ENCODE data around the gene GRK2.

DNA sequence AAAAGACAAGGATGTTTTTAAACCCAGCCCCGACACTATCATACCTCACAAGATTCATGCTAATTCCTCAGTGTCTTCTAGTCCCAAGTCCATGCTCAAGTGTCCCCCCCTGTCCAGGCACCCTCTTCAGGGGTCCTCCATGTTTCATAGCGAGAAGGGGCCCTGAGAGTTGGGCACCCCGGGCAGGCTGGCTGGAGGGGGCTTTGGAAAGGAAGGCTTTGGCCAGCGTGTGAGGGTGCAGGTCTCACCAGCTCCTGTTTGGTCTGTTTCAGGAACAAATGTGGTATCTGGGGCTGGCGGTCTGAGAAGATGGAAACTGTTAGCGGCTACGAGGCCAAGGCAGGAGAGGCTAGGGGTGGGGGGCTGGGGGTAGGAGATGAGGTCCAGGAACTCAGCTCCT lies 32.5 kb downstream of the GRK2 start:
- TF ChIP-seq, protein P1, sequence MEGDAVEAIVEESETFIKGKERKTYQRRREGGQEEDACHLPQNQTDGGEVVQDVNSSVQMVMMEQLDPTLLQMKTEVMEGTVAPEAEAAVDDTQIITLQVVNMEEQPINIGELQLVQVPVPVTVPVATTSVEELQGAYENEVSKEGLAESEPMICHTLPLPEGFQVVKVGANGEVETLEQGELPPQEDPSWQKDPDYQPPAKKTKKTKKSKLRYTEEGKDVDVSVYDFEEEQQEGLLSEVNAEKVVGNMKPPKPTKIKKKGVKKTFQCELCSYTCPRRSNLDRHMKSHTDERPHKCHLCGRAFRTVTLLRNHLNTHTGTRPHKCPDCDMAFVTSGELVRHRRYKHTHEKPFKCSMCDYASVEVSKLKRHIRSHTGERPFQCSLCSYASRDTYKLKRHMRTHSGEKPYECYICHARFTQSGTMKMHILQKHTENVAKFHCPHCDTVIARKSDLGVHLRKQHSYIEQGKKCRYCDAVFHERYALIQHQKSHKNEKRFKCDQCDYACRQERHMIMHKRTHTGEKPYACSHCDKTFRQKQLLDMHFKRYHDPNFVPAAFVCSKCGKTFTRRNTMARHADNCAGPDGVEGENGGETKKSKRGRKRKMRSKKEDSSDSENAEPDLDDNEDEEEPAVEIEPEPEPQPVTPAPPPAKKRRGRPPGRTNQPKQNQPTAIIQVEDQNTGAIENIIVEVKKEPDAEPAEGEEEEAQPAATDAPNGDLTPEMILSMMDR (IDR thresholded peaks at IDR 0.05) = no peak
- TF ChIP-seq POLR2A (IDR thresholded peaks at IDR 0.05) = no peak

Data from right lobe of liver (tissue), 4 donors.